Raji (cell line): Measurements from ENCODE around the gene JADE3.

Experiments used
- POLR2A ChIP-seq: IDR thresholded peaks from 2 replicates; pipeline ENCODE4 v1.6.1; 2011; ENCODE audit warnings: low read depth, low read length, control low read depth; ENCODE audit not compliant: insufficient read depth

JADE3 gene

GRCh38 chrX:46912098-46912602 is at the start of gene JADE3:
Gene JADE3, plus strand, starts transcription at chrX:46912421. Its CDS starts 72,474 bp downstream, at chrX:46984895.
- TF ChIP-seq POLR2A, result no peak; the same call in 1 of the 2 replicates

GRCh38 chrX:46863072-46863471 is 49.1 kb upstream of the JADE3 start:
- TF ChIP-seq POLR2A, result no peak

GRCh38 chrX:46864606-46865005 is 47.6 kb upstream of the JADE3 start:
- no peak for TF ChIP-seq POLR2A

GRCh38 chrX:46865281-46865680 is 46.9 kb upstream of the JADE3 start:
- no peak for TF ChIP-seq POLR2A

- no peak for TF ChIP-seq POLR2A
These were observed 45.5 kb upstream of the JADE3 start for GRCh38 chrX:46866726-46867125.

GRCh38 chrX:46873746-46874145 is 38.5 kb upstream of the JADE3 start:
- no peak for TF ChIP-seq POLR2A

- TF ChIP-seq POLR2A, result no peak
These were observed 35.3 kb upstream of the JADE3 start for GRCh38 chrX:46876901-46877300.

- TF ChIP-seq POLR2A, result no peak
These were observed 30.0 kb upstream of the JADE3 start for GRCh38 chrX:46882266-46882665.

- TF ChIP-seq POLR2A, result no peak
These were observed 27.4 kb upstream of the JADE3 start for GRCh38 chrX:46884799-46885198.

- TF ChIP-seq POLR2A, result no peak
These were observed 14.0 kb upstream of the JADE3 start for GRCh38 chrX:46898207-46898606.

GRCh38 chrX:46903458-46904242 is 8.6 kb upstream of the JADE3 start:
- TF ChIP-seq POLR2A, result no peak

- TF ChIP-seq POLR2A, result no peak
These were observed 7.6 kb upstream of the JADE3 start for GRCh38 chrX:46904626-46905025.

GRCh38 chrX:46910415-46910814 is 1.8 kb upstream of the JADE3 start:
- no peak for TF ChIP-seq POLR2A

GRCh38 chrX:46912603-46913491 is 626 bp downstream of the JADE3 start:
- no peak; the same call in 1 of the 2 replicates for TF ChIP-seq POLR2A

GRCh38 chrX:46913667-46914066 is 1.4 kb downstream of the JADE3 start:
- TF ChIP-seq POLR2A, result no peak

GRCh38 chrX:46916273-46916672 is 4.1 kb downstream of the JADE3 start:
- TF ChIP-seq POLR2A, result no peak
